GM12878 (cell line): ENCODE measurements around the gene ZNF775. TPM values are rescaled to one million over a fixed set of nuclear protein-coding genes. Genes with fewer than 3 reads are reported as not detected.

Experiments
- ASH2L ChIP-seq: fragments of 300-600, 200-600 bp; sonication (generic); IDR thresholded peaks from 2 replicates; pipeline ENCODE4 v1.6.1; 2017; ENCODE audit warnings: low read depth, mild to moderate bottlenecking, borderline replicate concordance
- BACH1 ChIP-seq: fragments of 450-650 bp; IDR thresholded peaks from 2 replicates; pipeline ENCODE4 v1.6.1; 2017; ENCODE audit warnings: mild to moderate bottlenecking, borderline replicate concordance
- BCL11A ChIP-seq: IDR thresholded peaks from 2 replicates; pipeline ENCODE4 v1.6.1; 2011; ENCODE audit warnings: low read depth, low read length
- CEBPB ChIP-seq, 2 experiments: fragments of 150-350 bp in 1 of 2; IDR thresholded peaks; 2 replicates each; pipeline ENCODE4 v1.6.1; 2012 to 2014; ENCODE audit warnings: low read depth in 2 of 2, low read length in 2 of 2, borderline replicate concordance in 1 of 2, inconsistent platforms in 1 of 2
- CREB1 ChIP-seq: IDR thresholded peaks from 2 replicates; pipeline ENCODE4 v1.6.1; 2012; ENCODE audit warnings: low read depth, mild to moderate bottlenecking, inconsistent platforms
- CREM ChIP-seq: IDR thresholded peaks from 2 replicates; pipeline ENCODE4 v1.6.1; 2014; ENCODE audit warnings: antibody characterized with exemption, low read depth
- HDGF ChIP-seq: fragments of 450-650 bp; IDR thresholded peaks from 2 replicates; pipeline ENCODE4 v1.6.1; 2016; ENCODE audit warnings: antibody characterized with exemption
- IKZF1 ChIP-seq: fragments of 450-650 bp; conservative IDR thresholded peaks from 2 replicates; pipeline ENCODE4 v1.6.1; 2017; ENCODE audit warnings: antibody characterized with exemption, mild to moderate bottlenecking
- JUNB ChIP-seq: IDR thresholded peaks from 2 replicates; pipeline ENCODE4 v1.6.1; 2016; ENCODE audit warnings: antibody characterized with exemption, mild to moderate bottlenecking
- PAX5 ChIP-seq: IDR thresholded peaks from 2 replicates; pipeline ENCODE4 v1.6.1; 2011; ENCODE audit warnings: low read depth, low read length, borderline replicate concordance
- RFX5 ChIP-seq: IDR thresholded peaks from 2 replicates; pipeline ENCODE4 v1.6.1; 2011; ENCODE audit warnings: low read depth, low read length, improper control_type of control experiment
- SREBF1 ChIP-seq: IDR thresholded peaks from 2 replicates; pipeline ENCODE4 v1.6.1; 2012; ENCODE audit warnings: mild to moderate bottlenecking, low read length
- STAT1 ChIP-seq: fragments of 450-650 bp; conservative IDR thresholded peaks from 2 replicates; pipeline ENCODE4 v1.6.1; 2014; ENCODE audit warnings: antibody characterized with exemption, mild to moderate bottlenecking
- TCF3 ChIP-seq: IDR thresholded peaks from 2 replicates; pipeline ENCODE4 v1.6.1; 2012; ENCODE audit warnings: low read depth, mild to moderate bottlenecking, low read length, borderline replicate concordance; ENCODE audit not compliant: insufficient read depth
- WRNIP1 ChIP-seq: IDR thresholded peaks from 2 replicates; pipeline ENCODE4 v1.6.1; 2011; ENCODE audit warnings: low read depth, low read length, improper control_type of control experiment, borderline replicate concordance
- ZNF24 ChIP-seq: fragments of 450-650 bp; IDR thresholded peaks from 2 replicates; pipeline ENCODE4 v1.6.1; 2017; ENCODE audit warnings: antibody characterized with exemption, mild to moderate bottlenecking
- polyA plus RNA-seq, 11 experiments: library from polyadenylated mRNA; depleted of rRNA in 4 of 11; unstranded in 6 of 11; stranded (reverse) in 5 of 11; fragments of >200 nt; fragmentation: Nextera tagmentation in 4 of 11; fragmentation: Illumina TruSeq in 1 of 11; extraction: Ambion mirVana in 4 of 11; extraction: Trizol in 1 of 11; gene quantifications; 1 replicate in 1 of 11; 2 replicates in 10 of 11; pipeline versions ENCODE4 v1.2.1 to v1.2.3, GENCODE V29; 2011 to 2016; ENCODE audit warnings: inconsistent platforms in 2 of 11, missing spikeins in 2 of 11, low read depth in 1 of 11
- total RNA-seq, 4 experiments: library from RNA; depleted of rRNA in 3 of 4; stranded (reverse); fragments of >200 nt in 3 of 4; fragmentation: Illumina TruSeq in 1 of 4; extraction: Trizol in 1 of 4; gene quantifications; 2 replicates each; pipeline versions ENCODE4 v1.2.1 to v1.2.3, GENCODE V29; 2013 to 2021
- TF ChIP-seq, protein P1 (sequence below): fragments of 450-650 bp; IDR thresholded peaks from 2 replicates; pipeline ENCODE4 v1.6.1; 2017; ENCODE audit warnings: antibody characterized with exemption, mild to moderate bottlenecking, moderate library complexity
- TF ChIP-seq, protein P2 (sequence below): IDR thresholded peaks from 2 replicates; pipeline ENCODE4 v1.6.1; 2011; ENCODE audit warnings: borderline replicate concordance, low read depth, mild to moderate bottlenecking, moderate library complexity, low read length; ENCODE audit not compliant: insufficient read depth, poor library complexity, severe bottlenecking
- TF ChIP-seq, protein P3 (sequence below): fragments of 450-650 bp; IDR thresholded peaks from 2 replicates; pipeline ENCODE4 v1.6.1; 2017; ENCODE audit warnings: low read depth, mild to moderate bottlenecking, moderate library complexity
- TF ChIP-seq, protein P4 (sequence below): fragments of 450-650 bp; IDR thresholded peaks from 2 replicates; pipeline ENCODE4 v1.6.1; 2016; ENCODE audit warnings: mild to moderate bottlenecking

The ZNF775 gene
- total and polyA plus RNA-seq, 10 of the 15 experiments (the other 5 are each of a cell fraction or from before 2014, with no cell fraction given) = 0.05 to 14.3 (median 2.1) TPM

DNA sequence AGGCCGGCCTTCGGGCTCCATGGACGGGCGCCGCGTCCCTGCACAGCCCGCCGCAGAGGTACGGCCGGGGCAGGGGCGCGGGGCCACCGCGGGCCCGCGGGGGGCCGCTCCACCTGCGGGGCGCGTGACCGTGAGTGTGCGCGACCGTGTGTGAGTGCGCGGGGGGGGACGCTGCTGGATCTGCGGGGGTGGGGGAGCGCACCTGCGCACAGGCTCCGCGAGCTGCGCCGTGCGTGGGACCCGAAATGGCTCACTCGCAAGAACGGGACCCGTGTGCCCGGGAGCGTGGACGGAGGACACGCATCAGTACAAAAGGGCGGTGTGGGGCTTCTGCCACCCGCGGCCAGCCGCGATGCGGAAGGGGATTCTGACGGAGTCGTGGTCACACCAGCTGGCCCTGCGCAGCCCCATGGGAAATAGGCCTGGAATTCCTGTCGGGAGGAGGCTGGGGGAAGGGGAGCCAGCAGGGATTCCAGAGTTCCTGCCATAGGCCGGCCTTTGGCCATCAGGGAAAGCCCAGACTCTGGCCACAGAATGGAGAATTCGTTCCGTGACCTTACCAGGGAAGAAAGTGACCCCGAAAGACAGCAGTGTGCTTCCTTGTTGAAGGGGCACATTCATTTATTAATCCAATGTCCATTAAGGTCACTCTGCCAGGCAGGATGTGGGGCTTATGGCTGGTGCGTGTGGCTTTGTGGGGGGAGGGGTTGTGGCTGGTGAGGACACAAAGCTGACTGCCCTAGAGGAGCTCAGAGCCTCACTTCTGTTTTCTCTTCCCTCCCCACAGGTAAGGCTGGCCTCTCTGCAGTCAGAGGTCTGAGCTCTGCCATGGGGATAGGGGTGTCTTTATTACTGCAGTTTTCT is 10.0 kb upstream of the ZNF775 start (continued):
- TF ChIP-seq, protein P1, sequence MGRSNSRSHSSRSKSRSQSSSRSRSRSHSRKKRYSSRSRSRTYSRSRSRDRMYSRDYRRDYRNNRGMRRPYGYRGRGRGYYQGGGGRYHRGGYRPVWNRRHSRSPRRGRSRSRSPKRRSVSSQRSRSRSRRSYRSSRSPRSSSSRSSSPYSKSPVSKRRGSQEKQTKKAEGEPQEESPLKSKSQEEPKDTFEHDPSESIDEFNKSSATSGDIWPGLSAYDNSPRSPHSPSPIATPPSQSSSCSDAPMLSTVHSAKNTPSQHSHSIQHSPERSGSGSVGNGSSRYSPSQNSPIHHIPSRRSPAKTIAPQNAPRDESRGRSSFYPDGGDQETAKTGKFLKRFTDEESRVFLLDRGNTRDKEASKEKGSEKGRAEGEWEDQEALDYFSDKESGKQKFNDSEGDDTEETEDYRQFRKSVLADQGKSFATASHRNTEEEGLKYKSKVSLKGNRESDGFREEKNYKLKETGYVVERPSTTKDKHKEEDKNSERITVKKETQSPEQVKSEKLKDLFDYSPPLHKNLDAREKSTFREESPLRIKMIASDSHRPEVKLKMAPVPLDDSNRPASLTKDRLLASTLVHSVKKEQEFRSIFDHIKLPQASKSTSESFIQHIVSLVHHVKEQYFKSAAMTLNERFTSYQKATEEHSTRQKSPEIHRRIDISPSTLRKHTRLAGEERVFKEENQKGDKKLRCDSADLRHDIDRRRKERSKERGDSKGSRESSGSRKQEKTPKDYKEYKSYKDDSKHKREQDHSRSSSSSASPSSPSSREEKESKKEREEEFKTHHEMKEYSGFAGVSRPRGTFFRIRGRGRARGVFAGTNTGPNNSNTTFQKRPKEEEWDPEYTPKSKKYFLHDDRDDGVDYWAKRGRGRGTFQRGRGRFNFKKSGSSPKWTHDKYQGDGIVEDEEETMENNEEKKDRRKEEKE = 0 out of 2 replicates have a peak, but pooled peaks have one; percentile 30
- TF ChIP-seq IKZF1 = peak; percentile 33
- peak; percentile 65 for TF ChIP-seq HDGF
- TF ChIP-seq WRNIP1 = peak; percentile 72; the same call in 1 of the 2 replicates
- no peak for TF ChIP-seq ASH2L
- TF ChIP-seq BACH1 = peak; percentile 85; the same call in 1 of the 2 replicates
- TF ChIP-seq CREM = 0 out of 2 replicates have a peak, but pooled peaks have one; percentile 36
- no peak for TF ChIP-seq JUNB
- TF ChIP-seq BCL11A = peak; percentile 53; the same call in 1 of the 2 replicates
- TF ChIP-seq STAT1 = no peak
- no peak for TF ChIP-seq CEBPB (IDR thresholded peaks at IDR 0.05; ENCODE audit: borderline replicate concordance in 1 of 2, low read depth in 2 of 2, low read length in 2 of 2)
- TF ChIP-seq PAX5 = 0 out of 2 replicates have a peak, but pooled peaks have one; percentile 21
- no peak for TF ChIP-seq RFX5
- no peak for TF ChIP-seq SREBF1
- TF ChIP-seq ZNF24 = no peak
- 0 out of 2 replicates have a peak, but pooled peaks have one; percentile 50 for TF ChIP-seq TCF3
- TF ChIP-seq, protein P2, sequence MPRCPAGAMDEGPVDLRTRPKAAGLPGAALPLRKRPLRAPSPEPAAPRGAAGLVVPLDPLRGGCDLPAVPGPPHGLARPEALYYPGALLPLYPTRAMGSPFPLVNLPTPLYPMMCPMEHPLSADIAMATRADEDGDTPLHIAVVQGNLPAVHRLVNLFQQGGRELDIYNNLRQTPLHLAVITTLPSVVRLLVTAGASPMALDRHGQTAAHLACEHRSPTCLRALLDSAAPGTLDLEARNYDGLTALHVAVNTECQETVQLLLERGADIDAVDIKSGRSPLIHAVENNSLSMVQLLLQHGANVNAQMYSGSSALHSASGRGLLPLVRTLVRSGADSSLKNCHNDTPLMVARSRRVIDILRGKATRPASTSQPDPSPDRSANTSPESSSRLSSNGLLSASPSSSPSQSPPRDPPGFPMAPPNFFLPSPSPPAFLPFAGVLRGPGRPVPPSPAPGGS = no peak
- TF ChIP-seq, protein P3, sequence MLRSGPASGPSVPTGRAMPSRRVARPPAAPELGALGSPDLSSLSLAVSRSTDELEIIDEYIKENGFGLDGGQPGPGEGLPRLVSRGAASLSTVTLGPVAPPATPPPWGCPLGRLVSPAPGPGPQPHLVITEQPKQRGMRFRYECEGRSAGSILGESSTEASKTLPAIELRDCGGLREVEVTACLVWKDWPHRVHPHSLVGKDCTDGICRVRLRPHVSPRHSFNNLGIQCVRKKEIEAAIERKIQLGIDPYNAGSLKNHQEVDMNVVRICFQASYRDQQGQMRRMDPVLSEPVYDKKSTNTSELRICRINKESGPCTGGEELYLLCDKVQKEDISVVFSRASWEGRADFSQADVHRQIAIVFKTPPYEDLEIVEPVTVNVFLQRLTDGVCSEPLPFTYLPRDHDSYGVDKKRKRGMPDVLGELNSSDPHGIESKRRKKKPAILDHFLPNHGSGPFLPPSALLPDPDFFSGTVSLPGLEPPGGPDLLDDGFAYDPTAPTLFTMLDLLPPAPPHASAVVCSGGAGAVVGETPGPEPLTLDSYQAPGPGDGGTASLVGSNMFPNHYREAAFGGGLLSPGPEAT = peak; percentile 59; the same call in 1 of the 2 replicates
- TF ChIP-seq, protein P4, sequence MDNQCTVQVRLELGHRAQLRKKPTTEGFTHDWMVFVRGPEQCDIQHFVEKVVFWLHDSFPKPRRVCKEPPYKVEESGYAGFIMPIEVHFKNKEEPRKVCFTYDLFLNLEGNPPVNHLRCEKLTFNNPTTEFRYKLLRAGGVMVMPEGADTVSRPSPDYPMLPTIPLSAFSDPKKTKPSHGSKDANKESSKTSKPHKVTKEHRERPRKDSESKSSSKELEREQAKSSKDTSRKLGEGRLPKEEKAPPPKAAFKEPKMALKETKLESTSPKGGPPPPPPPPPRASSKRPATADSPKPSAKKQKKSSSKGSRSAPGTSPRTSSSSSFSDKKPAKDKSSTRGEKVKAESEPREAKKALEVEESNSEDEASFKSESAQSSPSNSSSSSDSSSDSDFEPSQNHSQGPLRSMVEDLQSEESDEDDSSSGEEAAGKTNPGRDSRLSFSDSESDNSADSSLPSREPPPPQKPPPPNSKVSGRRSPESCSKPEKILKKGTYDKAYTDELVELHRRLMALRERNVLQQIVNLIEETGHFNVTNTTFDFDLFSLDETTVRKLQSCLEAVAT = peak; percentile 90
- TF ChIP-seq CREB1 = no peak
